K562 (cell line): ENCODE measurements around the gene ARHGEF40. TPM values are rescaled to one million over a fixed set of nuclear protein-coding genes. Genes with fewer than 3 reads are reported as not detected.
A peak's percentile ranks its signal among the peaks of the same experiment; 100 is the strongest.

Experiments
- ARID2 ChIP-seq: fragments of 450-650 bp; IDR thresholded peaks from 2 replicates; pipeline ENCODE4 v1.6.1; 2017; ENCODE audit warnings: antibody characterized with exemption, mild to moderate bottlenecking
- ARNT ChIP-seq, 2 experiments: fragments of 450-650 bp; IDR thresholded peaks; 2 replicates each; pipeline ENCODE4 v1.6.1; 2016; ENCODE audit warnings: mild to moderate bottlenecking in 1 of 2
- BHLHE40 ChIP-seq: IDR thresholded peaks from 2 replicates; pipeline ENCODE4 v1.6.1; 2011; ENCODE audit warnings: low read length, improper control_type of control experiment
- DIDO1 ChIP-seq: fragments of 450-650 bp; IDR thresholded peaks from 2 replicates; pipeline ENCODE4 v1.6.1; 2016; ENCODE audit warnings: low read depth, missing biosample characterization, missing genetic modification characterization
- E2F3 ChIP-seq: fragments of 250-450 bp; sonication (Bioruptor Pico); IDR thresholded peaks from 2 replicates; pipeline ENCODE4 v1.4.0; 2020; ENCODE audit warnings: mild to moderate bottlenecking
- GTF2A2 ChIP-seq: IDR thresholded peaks from 2 replicates; pipeline ENCODE4 v1.6.1; 2016; ENCODE audit warnings: mild to moderate bottlenecking, missing genetic modification characterization, missing compliant biosample characterization
- HDGF ChIP-seq: fragments of 450-650 bp; IDR thresholded peaks from 2 replicates; pipeline ENCODE4 v1.6.1; 2016
- HNRNPK ChIP-seq: fragments of 200-400 bp; formaldehyde crosslinking; IDR thresholded peaks from one replicate; pipeline ENCODE4 v1.6.1; 2018; ENCODE audit warnings: mild to moderate bottlenecking, low read depth, low read length; ENCODE audit not compliant: poor library complexity, severe bottlenecking
- PHF8 ChIP-seq: fragments of 200-600 bp; sonication (generic); IDR thresholded peaks from 2 replicates; pipeline ENCODE4 v1.6.1; 2012; ENCODE audit warnings: mixed run types, mild to moderate bottlenecking, inconsistent platforms, low read length, moderate library complexity, borderline replicate concordance
- POLR3A ChIP-seq: IDR thresholded peaks from 2 replicates; pipeline ENCODE4 v1.6.1; 2011; ENCODE audit warnings: borderline replicate concordance, mild to moderate bottlenecking, moderate library complexity; ENCODE audit not compliant: insufficient read length, insufficient read depth; ENCODE audit errors: extremely low read depth
- PREB ChIP-seq: sonication (generic); formaldehyde crosslinking; IDR thresholded peaks from 2 replicates; pipeline ENCODE4 v1.8.1; 2023; ENCODE audit warnings: mild to moderate bottlenecking, missing genetic modification reagents
- SIRT6 ChIP-seq: IDR thresholded peaks from one replicate; pipeline ENCODE4 v1.6.1; 2012; ENCODE audit warnings: low read depth, mild to moderate bottlenecking, control low read depth, inconsistent platforms, low read length, moderate library complexity
- SMAD2 ChIP-seq: fragments of 150-350 bp; IDR thresholded peaks from 2 replicates; pipeline ENCODE4 v1.6.1; 2014; ENCODE audit warnings: low read depth, mild to moderate bottlenecking, low read length
- TFAM ChIP-seq: fragments of 250-450 bp; sonication (Bioruptor Pico); conservative IDR thresholded peaks from 2 replicates; pipeline ENCODE4 v1.5.0; 2021; ENCODE audit warnings: mild to moderate bottlenecking, moderate library complexity
- TRIM24 ChIP-seq, 2 experiments: fragments of 450-650 bp; IDR thresholded peaks; 2 replicates each; pipeline ENCODE4 v1.6.1; 2016
- XRCC4 ChIP-seq: IDR thresholded peaks from one replicate; pipeline ENCODE4 v1.6.1; 2011; ENCODE audit not compliant: insufficient read depth, insufficient read length; ENCODE audit errors: extremely low read depth
- ZNF282 ChIP-seq: sonication (generic); formaldehyde crosslinking; IDR thresholded peaks from 2 replicates; pipeline ENCODE4 v1.8.1; 2023; ENCODE audit warnings: missing genetic modification reagents
- ZNF655 ChIP-seq: fragments of 250-450 bp; sonication (Bioruptor Pico); IDR thresholded peaks from 2 replicates; pipeline ENCODE4 v1.5.0; 2021
- ZNF77 ChIP-seq: fragments of 250-450 bp; sonication (Bioruptor Pico); IDR thresholded peaks from 2 replicates; pipeline ENCODE4 v1.5.0; 2020
- ZSCAN29 ChIP-seq: fragments of 450-650 bp; IDR thresholded peaks from 2 replicates; pipeline ENCODE4 v1.6.1; 2017
- polyA plus RNA-seq, 8 experiments: library from polyadenylated mRNA; depleted of rRNA in 4 of 8; stranded (reverse) in 5 of 8; unstranded in 3 of 8; fragments of >200 nt; fragmentation: Nextera tagmentation in 2 of 8; fragmentation: Illumina TruSeq in 1 of 8; extraction: Ambion mirVana in 2 of 8; extraction: Trizol in 1 of 8; gene quantifications; 2 replicates each; pipeline versions ENCODE4 v1.2.1 to v1.2.3, GENCODE V29; 2011 to 2014; ENCODE audit warnings: inconsistent platforms in 1 of 8, missing spikeins in 1 of 8
- total RNA-seq, 7 experiments: library from RNA; depleted of rRNA in 6 of 7; stranded (reverse); fragments of >200 nt in 6 of 7; fragmentation: Illumina TruSeq in 2 of 7; extraction: Trizol in 2 of 7; gene quantifications; 2 replicates each; pipeline versions ENCODE4 v1.2.1 to v1.2.3, GENCODE V29; 2011 to 2021; ENCODE audit warnings: low replicate concordance in 1 of 7
- TF ChIP-seq, protein P1 (sequence below): sonication (generic); formaldehyde crosslinking; IDR thresholded peaks from 2 replicates; pipeline ENCODE4 v1.8.0; 2022; ENCODE audit warnings: mild to moderate bottlenecking, missing genetic modification reagents
- TF ChIP-seq, protein P2 (sequence below): fragments of 250-450 bp; sonication (Bioruptor Pico); IDR thresholded peaks from 2 replicates; pipeline ENCODE4 v1.4.0; 2020; ENCODE audit warnings: mild to moderate bottlenecking, moderate library complexity, borderline replicate concordance
- TF ChIP-seq, protein P3 (sequence below): sonication (generic); formaldehyde crosslinking; IDR thresholded peaks from 2 replicates; pipeline ENCODE4 v1.8.0; 2023; ENCODE audit warnings: mild to moderate bottlenecking, missing genetic modification reagents

Gene ARHGEF40
- total and polyA plus RNA-seq, 9 of the 15 experiments (the other 6 are each of a cell fraction or from before 2014, with no cell fraction given) = 0.42 to 6.3 (median 3.8) TPM

DNA sequence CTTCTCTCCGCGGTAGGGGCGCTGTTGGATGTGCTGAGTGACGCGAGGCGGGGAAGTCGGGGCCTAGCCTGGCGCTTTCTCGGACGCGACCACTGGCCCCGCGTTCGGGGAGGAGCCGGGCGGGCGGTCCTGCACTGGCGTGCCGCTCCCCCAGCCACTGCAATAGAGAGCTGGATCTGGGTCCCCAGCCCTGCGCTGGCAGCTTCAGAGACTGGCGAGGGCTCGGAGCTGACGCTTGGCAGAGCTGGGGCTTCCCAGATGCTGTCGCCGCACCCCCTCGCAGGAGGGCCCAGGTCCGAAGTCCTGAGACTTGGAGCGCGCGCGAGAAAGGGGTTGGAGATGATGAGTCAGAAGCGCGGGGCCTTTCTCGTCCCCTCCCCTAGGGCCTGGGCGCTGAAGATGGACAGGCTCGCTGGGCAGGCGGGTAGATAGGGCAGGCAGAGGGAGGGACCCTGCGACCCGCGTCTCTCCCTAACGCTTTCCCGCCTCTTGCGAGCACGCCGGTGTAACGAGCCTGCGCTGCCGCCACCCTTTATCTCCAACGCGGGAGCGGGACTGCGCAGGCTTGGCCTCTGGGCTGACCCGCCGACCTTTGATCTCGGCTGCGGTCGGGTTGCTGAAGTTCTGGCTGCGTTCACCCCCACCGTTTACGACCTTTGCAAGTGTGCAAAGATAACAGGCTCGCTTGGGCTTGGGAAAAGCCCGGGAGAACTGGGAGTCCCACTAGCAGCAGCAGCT is 33.8 kb downstream of the ARHGEF40 start (continued):
- TF ChIP-seq HNRNPK (no peak), ZNF655 (CRISPR knock-in tag) (no peak), ARNT (IDR thresholded peaks at IDR 0.05) (0 out of 4 replicates have a peak, but pooled peaks of 1 of the 2 experiments have one; percentile 29), E2F3 (CRISPR knock-in tag) (peak; percentile 77; the same call in 1 of the 2 replicates), ZNF77 (CRISPR knock-in tag) (no peak), PHF8 (peak; percentile 83; the same call in 1 of the 2 replicates), XRCC4 (no peak), DIDO1 (no peak; the same call in 1 of the 2 replicates), TRIM24 (IDR thresholded peaks at IDR 0.05) (peak; percentile 29 to 67; a peak in 2 of 4 replicates), GTF2A2 (tag) (no peak), SIRT6 (no peak), ZNF282 (no peak), BHLHE40 (peak; percentile 92), TFAM (CRISPR knock-in tag) (no peak), ZSCAN29 (no peak), POLR3A (no peak), PREB (no peak), HDGF (no peak), SMAD2 (no peak), ARID2 (no peak)
- TF ChIP-seq, protein P1, sequence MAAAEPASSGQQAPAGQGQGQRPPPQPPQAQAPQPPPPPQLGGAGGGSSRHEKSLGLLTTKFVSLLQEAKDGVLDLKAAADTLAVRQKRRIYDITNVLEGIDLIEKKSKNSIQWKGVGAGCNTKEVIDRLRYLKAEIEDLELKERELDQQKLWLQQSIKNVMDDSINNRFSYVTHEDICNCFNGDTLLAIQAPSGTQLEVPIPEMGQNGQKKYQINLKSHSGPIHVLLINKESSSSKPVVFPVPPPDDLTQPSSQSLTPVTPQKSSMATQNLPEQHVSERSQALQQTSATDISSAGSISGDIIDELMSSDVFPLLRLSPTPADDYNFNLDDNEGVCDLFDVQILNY = no peak
- TF ChIP-seq, protein P2, sequence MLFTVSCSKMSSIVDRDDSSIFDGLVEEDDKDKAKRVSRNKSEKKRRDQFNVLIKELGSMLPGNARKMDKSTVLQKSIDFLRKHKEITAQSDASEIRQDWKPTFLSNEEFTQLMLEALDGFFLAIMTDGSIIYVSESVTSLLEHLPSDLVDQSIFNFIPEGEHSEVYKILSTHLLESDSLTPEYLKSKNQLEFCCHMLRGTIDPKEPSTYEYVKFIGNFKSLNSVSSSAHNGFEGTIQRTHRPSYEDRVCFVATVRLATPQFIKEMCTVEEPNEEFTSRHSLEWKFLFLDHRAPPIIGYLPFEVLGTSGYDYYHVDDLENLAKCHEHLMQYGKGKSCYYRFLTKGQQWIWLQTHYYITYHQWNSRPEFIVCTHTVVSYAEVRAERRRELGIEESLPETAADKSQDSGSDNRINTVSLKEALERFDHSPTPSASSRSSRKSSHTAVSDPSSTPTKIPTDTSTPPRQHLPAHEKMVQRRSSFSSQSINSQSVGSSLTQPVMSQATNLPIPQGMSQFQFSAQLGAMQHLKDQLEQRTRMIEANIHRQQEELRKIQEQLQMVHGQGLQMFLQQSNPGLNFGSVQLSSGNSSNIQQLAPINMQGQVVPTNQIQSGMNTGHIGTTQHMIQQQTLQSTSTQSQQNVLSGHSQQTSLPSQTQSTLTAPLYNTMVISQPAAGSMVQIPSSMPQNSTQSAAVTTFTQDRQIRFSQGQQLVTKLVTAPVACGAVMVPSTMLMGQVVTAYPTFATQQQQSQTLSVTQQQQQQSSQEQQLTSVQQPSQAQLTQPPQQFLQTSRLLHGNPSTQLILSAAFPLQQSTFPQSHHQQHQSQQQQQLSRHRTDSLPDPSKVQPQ = no peak
- TF ChIP-seq, protein P3, sequence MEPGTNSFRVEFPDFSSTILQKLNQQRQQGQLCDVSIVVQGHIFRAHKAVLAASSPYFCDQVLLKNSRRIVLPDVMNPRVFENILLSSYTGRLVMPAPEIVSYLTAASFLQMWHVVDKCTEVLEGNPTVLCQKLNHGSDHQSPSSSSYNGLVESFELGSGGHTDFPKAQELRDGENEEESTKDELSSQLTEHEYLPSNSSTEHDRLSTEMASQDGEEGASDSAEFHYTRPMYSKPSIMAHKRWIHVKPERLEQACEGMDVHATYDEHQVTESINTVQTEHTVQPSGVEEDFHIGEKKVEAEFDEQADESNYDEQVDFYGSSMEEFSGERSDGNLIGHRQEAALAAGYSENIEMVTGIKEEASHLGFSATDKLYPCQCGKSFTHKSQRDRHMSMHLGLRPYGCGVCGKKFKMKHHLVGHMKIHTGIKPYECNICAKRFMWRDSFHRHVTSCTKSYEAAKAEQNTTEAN (CRISPR knock-in tag) = peak; percentile 87
